ENCODE data around the gene PARP9.
"Not testable (repeated sequence)": the region's sequence is repeated elsewhere in the genome, so short reads cannot be mapped to it uniquely, and the experiment has no call there.

PARP9 gene

GRCh38 chr3:122516846-122517360, 47.2 kb downstream of the PARP9 start:
- no peaks in the 10 kb centered on the region for H3K27me3 ChIP-seq (replicated peaks; ENCODE audit: control insufficient read depth, insufficient read depth, low read length)
- H3K4me3 ChIP-seq (ENCODE audit: low read length): no peak overlapping the region
- H3K9me3 ChIP-seq (ENCODE audit: control insufficient read depth, low read length): no peaks in the 10 kb centered on the region
- H3K36me3 ChIP-seq (ENCODE audit: control insufficient read depth, insufficient read depth, low read length, severe bottlenecking): no peaks in the 10 kb centered on the region
- no peak overlapping the region for H3K9ac ChIP-seq (ENCODE audit: low read length)
- no peak for DNase-seq (ENCODE audit: low read depth)
- H3K4me1 ChIP-seq (ENCODE audit: control insufficient read depth, insufficient read depth, low read length): peaks cover 16% of the 10 kb centered on the region

- no peak for DNase-seq (ENCODE audit: low read depth)
- Histone ChIP-seq H3K36me3 (ENCODE audit: control insufficient read depth, insufficient read depth, low read length, severe bottlenecking) (no peaks in the 10 kb centered on the region), H3K27me3 (replicated peaks; ENCODE audit: control insufficient read depth, insufficient read depth, low read length) (no peaks in the 10 kb centered on the region), H3K9ac (ENCODE audit: low read length) (no peak overlapping the region), H3K4me1 (ENCODE audit: control insufficient read depth, insufficient read depth, low read length) (peaks cover 26% of the 10 kb centered on the region), H3K4me3 (ENCODE audit: low read length) (no peak overlapping the region), H3K9me3 (ENCODE audit: control insufficient read depth, low read length) (no peaks in the 10 kb centered on the region)
These were observed 48.2 kb downstream of the PARP9 start for GRCh38 chr3:122515870-122516269.

DNA sequence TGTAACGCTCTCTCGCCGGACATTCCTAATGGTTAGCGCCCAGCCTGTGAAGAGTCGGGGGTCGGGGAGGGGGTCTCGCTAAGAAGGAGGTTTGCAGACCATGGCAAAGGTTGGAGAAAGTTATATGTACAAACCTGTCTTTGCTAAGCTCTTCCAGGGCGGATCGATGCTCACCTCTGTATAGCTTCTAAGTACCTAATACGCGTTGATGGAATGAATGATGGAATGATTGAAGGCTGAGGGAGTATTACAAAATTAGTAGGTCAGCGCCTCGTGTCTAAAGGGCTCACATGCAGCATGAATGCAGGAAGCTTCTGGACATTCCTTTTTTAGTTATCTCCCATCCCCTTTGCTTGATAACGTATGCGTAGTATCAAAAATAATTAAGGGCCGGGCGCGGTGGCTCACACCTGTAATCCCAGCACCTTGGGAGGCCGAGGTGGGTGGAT, 49.1 kb downstream of the PARP9 start:
- peak overlapping the region; percentile 94 for H3K9ac ChIP-seq (ENCODE audit: low read length)
- no peaks in the 10 kb centered on the region for H3K27me3 ChIP-seq (replicated peaks; ENCODE audit: control insufficient read depth, insufficient read depth, low read length)
- peaks cover 26% of the 10 kb centered on the region for H3K4me1 ChIP-seq (ENCODE audit: control insufficient read depth, insufficient read depth, low read length)
- no peaks in the 10 kb centered on the region for H3K9me3 ChIP-seq (ENCODE audit: control insufficient read depth, low read length)
- H3K4me3 ChIP-seq (ENCODE audit: low read length): peak overlapping the region; percentile 81
- no peak for DNase-seq (ENCODE audit: low read depth)
- no peaks in the 10 kb centered on the region for H3K36me3 ChIP-seq (ENCODE audit: control insufficient read depth, insufficient read depth, low read length, severe bottlenecking)

DNA sequence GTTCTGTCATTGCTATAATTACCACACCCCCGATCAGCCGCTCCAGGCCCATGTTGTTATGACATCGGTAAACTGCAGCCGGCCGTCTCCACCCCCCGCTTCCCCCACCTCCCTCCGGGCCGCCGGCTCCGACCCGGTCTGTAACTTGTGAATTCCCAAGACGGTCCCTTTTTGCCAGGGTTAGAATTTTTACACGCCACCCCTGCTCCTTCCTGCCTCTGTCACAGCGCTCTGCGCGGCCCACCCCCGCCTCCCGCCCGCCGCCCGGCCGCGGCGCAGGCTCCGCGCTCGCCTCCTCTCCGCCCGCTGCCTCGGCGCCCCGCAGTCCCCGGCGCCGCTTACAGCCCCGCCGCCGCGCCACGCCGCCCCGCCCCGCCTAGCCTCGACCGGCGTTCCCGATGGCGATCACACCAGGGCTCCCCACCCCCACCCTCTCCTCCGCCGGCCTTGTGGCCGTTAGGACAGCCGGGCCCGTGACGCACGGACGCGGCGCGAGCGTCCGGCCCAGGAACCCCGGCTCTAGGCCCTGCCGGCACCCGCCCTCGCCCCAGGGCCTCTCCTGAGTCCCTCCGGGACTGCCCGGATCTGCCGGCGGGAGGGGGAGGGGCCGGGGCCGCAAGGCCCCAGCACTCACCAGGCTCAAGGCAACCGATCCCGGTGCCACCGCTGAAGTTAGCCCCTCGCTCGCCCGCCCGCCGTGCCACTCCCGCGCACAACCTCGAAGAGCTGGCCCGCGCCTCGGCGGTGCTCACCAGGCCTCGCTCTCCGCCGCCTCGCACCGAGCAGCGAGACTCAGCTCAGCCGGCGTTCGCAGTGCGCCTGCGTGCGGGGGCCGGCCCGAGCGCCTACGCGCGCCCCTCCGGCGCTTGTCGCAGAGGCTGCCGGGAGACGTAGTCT, 49.7 kb downstream of the PARP9 start, which contains the start of gene KPNA1:
KPNA1 (minus strand) TSS at position 817 of the 897 bp plus-strand sequence. CDS start 18,374 bp downstream, outside the sequence.
- H3K27me3 ChIP-seq (replicated peaks; ENCODE audit: control insufficient read depth, insufficient read depth, low read length): no peaks in the 10 kb centered on the region
- DNase-seq (ENCODE audit: low read depth): peak; percentile 95

DNA sequence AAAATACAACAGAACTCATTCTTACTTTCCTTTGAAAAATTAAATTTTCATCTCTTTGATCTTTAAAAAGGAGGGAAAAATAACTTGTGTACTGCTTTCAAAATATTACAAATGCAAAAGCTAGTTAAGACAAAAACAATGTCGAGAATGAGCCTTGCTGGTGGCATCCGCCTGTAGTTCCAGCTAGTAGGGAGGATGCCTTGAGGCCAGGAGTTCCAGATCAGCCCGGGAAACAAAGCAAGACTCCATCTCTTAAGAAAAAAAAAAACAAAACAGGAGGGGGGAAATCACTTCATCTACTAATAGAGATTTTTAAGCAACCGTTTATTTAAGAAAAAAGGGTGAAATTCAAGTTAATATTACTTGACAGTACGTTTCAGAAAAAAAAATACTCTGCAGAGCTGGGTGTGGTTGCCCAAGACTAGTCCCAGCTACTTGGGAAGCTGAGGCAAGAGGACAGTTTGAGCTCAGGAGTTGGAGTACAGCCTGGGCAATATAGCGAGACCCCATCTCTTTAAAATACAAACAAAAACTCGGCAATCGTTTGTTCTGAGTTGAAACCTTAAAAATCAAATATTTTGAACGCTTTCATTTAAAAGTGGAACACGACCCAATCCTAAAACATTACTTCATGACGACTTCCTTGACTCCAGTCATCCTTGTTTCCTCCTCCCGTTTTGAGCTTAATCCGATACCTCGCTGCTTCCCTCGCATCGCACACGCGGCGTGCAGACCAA, 50.5 kb downstream of the PARP9 start:
- peak overlapping the region; percentile 81 for H3K4me3 ChIP-seq (ENCODE audit: low read length)
- DNase-seq (ENCODE audit: low read depth): no peak
- peak overlapping the region; percentile 94 for H3K9ac ChIP-seq (ENCODE audit: low read length)
- no peaks in the 10 kb centered on the region for H3K36me3 ChIP-seq (ENCODE audit: control insufficient read depth, insufficient read depth, low read length, severe bottlenecking)
- peaks cover 30% of the 10 kb centered on the region for H3K4me1 ChIP-seq (ENCODE audit: control insufficient read depth, insufficient read depth, low read length)
- H3K9me3 ChIP-seq (ENCODE audit: control insufficient read depth, low read length): no peaks in the 10 kb centered on the region
- no peaks in the 10 kb centered on the region for H3K27me3 ChIP-seq (replicated peaks; ENCODE audit: control insufficient read depth, insufficient read depth, low read length)

More for the DNA sequence above, 49.7 kb downstream of the PARP9 start, which contains the start of gene KPNA1:
- H3K9ac ChIP-seq (ENCODE audit: low read length): peak within 1 kb of the TSS; percentile 94
- peak within 1 kb of the TSS; percentile 81 for H3K4me3 ChIP-seq (ENCODE audit: low read length)
- H3K4me1 ChIP-seq (ENCODE audit: control insufficient read depth, insufficient read depth, low read length): peaks cover 26% of the 10 kb centered on the region
- no peaks in the 10 kb centered on the region for H3K9me3 ChIP-seq (ENCODE audit: control insufficient read depth, low read length)
- H3K36me3 ChIP-seq (ENCODE audit: control insufficient read depth, insufficient read depth, low read length, severe bottlenecking): no peaks in the 10 kb centered on the region

DNA sequence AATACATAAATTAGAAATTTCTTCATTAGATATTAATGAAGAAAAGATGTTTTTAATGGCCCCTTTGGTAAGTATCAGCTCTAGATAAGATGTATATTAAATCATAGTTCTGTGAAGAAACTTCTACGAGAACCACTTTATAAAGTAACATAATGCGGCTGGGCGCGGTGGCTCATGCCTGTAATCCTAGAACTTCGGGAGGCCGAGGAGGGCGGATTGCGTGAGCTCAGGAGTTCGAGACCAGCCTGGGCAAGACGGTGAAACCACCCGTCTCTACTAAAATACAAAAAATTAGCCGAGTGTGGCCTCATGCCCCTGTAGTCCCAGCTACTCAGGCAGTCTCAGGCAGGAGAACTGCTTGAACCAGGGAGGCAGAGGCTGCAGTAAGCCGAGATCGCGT, 51.8 kb downstream of the PARP9 start:
- Histone ChIP-seq H3K27me3 (replicated peaks; ENCODE audit: control insufficient read depth, insufficient read depth, low read length) (no peaks in the 10 kb centered on the region), H3K9me3 (ENCODE audit: control insufficient read depth, low read length) (no peaks in the 10 kb centered on the region), H3K4me1 (ENCODE audit: control insufficient read depth, insufficient read depth, low read length) (peaks cover 30% of the 10 kb centered on the region), H3K4me3 (ENCODE audit: low read length) (no peak overlapping the region), H3K9ac (ENCODE audit: low read length) (no peak overlapping the region), H3K36me3 (ENCODE audit: control insufficient read depth, insufficient read depth, low read length, severe bottlenecking) (no peaks in the 10 kb centered on the region)
- DNase-seq (ENCODE audit: low read depth): no peak

DNA sequence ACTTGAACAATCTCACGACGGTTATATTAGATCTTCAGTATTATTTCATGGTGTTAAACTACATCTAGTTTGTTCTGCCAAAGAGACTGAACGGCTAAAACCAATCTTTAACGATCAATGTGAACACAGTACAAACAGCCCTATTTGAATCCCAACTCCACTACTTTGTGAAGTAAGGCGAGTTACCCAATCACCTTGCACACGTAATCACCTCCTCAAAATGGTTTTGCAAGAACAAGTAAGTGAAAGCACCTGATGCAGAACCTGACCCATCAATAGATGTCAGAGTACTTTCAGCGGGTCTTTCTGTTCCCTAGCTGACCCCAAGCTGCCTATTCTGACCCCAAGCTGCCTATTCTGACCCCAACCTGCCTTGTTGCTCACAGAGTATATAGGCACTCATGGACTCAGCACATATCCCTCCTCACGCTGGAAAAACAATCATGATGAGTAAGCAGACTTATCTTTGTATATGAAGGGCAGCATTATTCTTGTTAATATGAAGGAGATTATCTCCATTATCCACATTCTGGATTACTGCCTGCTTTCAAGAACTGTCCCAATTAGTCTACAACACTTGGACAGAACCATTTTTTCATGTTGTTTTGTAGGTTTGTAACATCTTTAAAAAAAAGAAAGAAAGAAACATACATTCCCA, 53.1 kb downstream of the PARP9 start:
- Histone ChIP-seq H3K4me1 (ENCODE audit: control insufficient read depth, insufficient read depth, low read length) (peaks cover 30% of the 10 kb centered on the region), H3K9ac (ENCODE audit: low read length) (no peak overlapping the region), H3K27me3 (replicated peaks; ENCODE audit: control insufficient read depth, insufficient read depth, low read length) (no peaks in the 10 kb centered on the region), H3K9me3 (ENCODE audit: control insufficient read depth, low read length) (no peaks in the 10 kb centered on the region), H3K4me3 (ENCODE audit: low read length) (no peak overlapping the region), H3K36me3 (ENCODE audit: control insufficient read depth, insufficient read depth, low read length, severe bottlenecking) (peaks cover 4% of the 10 kb centered on the region)
- no peak for DNase-seq (ENCODE audit: low read depth)

DNA sequence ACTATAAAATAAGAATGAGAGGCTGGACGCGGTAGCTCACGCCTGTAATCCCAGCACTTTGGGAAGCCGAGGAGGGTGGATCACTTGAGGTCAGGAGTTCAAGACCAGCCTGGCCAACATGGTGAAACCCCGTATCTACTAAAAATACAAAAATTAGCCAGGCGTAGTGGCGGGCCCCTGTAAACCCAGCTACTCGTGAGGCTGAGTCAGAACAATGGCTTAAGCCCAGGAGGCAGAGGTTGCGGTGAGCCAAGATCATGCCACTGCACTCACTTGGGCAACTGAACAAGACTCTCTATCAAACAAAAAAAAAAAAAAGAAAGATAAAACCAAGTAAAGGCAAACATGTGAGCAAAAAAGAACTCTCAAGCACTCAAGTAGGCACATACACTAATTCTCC, 55.2 kb downstream of the PARP9 start:
- not testable (repeated sequence) for H3K27me3 ChIP-seq (replicated peaks; ENCODE audit: control insufficient read depth, insufficient read depth, low read length); H3K36me3 ChIP-seq (ENCODE audit: control insufficient read depth, insufficient read depth, low read length, severe bottlenecking); H3K4me3 ChIP-seq (ENCODE audit: low read length); H3K9ac ChIP-seq (ENCODE audit: low read length); DNase-seq (ENCODE audit: low read depth); H3K9me3 ChIP-seq (ENCODE audit: control insufficient read depth, low read length)
- H3K4me1 ChIP-seq (ENCODE audit: control insufficient read depth, insufficient read depth, low read length): peaks cover 30% of the 10 kb centered on the region

DNA sequence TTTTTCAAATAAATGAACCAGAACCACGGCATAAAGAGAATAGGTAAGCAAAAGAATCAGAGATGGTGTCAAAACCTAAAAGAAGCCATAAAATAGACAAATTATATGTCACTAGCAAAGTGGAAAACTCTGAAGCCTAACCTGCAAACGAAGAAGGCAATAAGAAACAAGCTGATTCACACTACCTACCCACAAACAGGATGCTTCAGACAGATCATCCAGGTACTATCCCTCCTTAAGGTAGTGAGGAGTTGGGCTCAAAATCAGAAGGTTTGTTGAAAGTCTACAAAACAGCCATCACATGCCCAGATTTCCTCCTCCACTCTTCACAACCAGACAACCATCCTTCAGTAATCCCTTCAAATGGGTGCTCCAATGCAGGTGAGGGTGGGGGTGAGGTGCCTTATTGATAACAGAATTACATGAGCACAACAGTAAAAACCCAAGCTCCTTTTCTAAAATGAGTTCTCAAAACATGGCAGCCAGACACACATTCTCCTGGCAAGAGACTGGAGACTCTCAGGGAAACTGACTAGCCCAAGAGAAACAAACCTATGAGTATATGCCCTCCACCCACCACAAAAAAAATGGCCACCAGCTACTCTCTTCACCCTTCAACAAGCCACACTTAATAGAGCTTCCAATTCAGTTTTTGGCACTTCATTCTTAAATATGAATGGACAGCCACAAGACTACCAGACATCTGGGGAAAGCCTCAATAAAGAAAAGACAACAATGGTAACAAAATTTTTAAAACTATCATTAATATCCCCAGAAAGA, 55.8 kb downstream of the PARP9 start:
- Histone ChIP-seq H3K9ac (ENCODE audit: low read length) (no peak overlapping the region), H3K27me3 (replicated peaks; ENCODE audit: control insufficient read depth, insufficient read depth, low read length) (no peaks in the 10 kb centered on the region), H3K4me3 (ENCODE audit: low read length) (no peak overlapping the region), H3K4me1 (ENCODE audit: control insufficient read depth, insufficient read depth, low read length) (peaks cover 26% of the 10 kb centered on the region), H3K9me3 (ENCODE audit: control insufficient read depth, low read length) (no peaks in the 10 kb centered on the region), H3K36me3 (ENCODE audit: control insufficient read depth, insufficient read depth, low read length, severe bottlenecking) (peaks cover 7% of the 10 kb centered on the region)
- DNase-seq (ENCODE audit: low read depth): no peak

- peaks cover 20% of the 10 kb centered on the region for H3K4me1 ChIP-seq (ENCODE audit: control insufficient read depth, insufficient read depth, low read length)
- no peak for DNase-seq (ENCODE audit: low read depth)
- H3K9me3 ChIP-seq (ENCODE audit: control insufficient read depth, low read length): no peaks in the 10 kb centered on the region
- H3K36me3 ChIP-seq (ENCODE audit: control insufficient read depth, insufficient read depth, low read length, severe bottlenecking): peaks cover 7% of the 10 kb centered on the region
- H3K27me3 ChIP-seq (replicated peaks; ENCODE audit: control insufficient read depth, insufficient read depth, low read length): no peaks in the 10 kb centered on the region
- no peak overlapping the region for H3K4me3 ChIP-seq (ENCODE audit: low read length)
- no peak overlapping the region for H3K9ac ChIP-seq (ENCODE audit: low read length)
These were observed 57.6 kb downstream of the PARP9 start for GRCh38 chr3:122506450-122506849.
